GM19438 (cell line): ENCODE results near the gene VMP1.
"Not testable (repeated sequence)": the region's sequence is repeated elsewhere in the genome, so short reads cannot be mapped to it uniquely, and the experiment has no call there.

Experiments
- ATAC-seq: cut with Tn5 transposase; IDR thresholded peaks from one replicate; pipeline ENCODE4 v1.9.1; 2021; ENCODE audit warnings: low read depth; ENCODE audit not compliant: unreplicated experiment

The VMP1 gene

GRCh38 chr17:59802160-59802559 is 94.7 kb downstream of the VMP1 start:
- ATAC-seq: no peak

GRCh38 chr17:59804901-59805465 is 97.5 kb downstream of the VMP1 start:
- ATAC-seq: no peak

GRCh38 chr17:59806322-59806721 is 98.9 kb downstream of the VMP1 start:
- not testable (repeated sequence) for ATAC-seq

GRCh38 chr17:59807892-59808509 is 100.5 kb downstream of the VMP1 start:
- no peak for ATAC-seq

- ATAC-seq: no peak
Observed at GRCh38 chr17:59810894-59811153, 103.4 kb downstream of the VMP1 start.

- ATAC-seq: no peak
Observed at GRCh38 chr17:59811209-59811608, 103.8 kb downstream of the VMP1 start.

- no peak for ATAC-seq
Observed at GRCh38 chr17:59812139-59812538, 104.7 kb downstream of the VMP1 start.

GRCh38 chr17:59814276-59814675 is 106.8 kb downstream of the VMP1 start:
- ATAC-seq: no peak

- ATAC-seq: no peak
Observed at GRCh38 chr17:59814685-59815084, 107.2 kb downstream of the VMP1 start.

- ATAC-seq: no peak
Observed at GRCh38 chr17:59815965-59816364, 108.5 kb downstream of the VMP1 start.

GRCh38 chr17:59825533-59826322 is 118.3 kb downstream of the VMP1 start:
- ATAC-seq: no peak

GRCh38 chr17:59826706-59827453 is 119.4 kb downstream of the VMP1 start:
- ATAC-seq: no peak

GRCh38 chr17:59827721-59828477 is 120.4 kb downstream of the VMP1 start:
- no peak for ATAC-seq

- ATAC-seq: no peak
Observed at GRCh38 chr17:59828478-59828760, 121.0 kb downstream of the VMP1 start.

GRCh38 chr17:59828819-59829216 is 121.4 kb downstream of the VMP1 start:
- not testable (repeated sequence) for ATAC-seq

GRCh38 chr17:59829217-59830006 is 122.0 kb downstream of the VMP1 start:
- peak; percentile 63 for ATAC-seq

GRCh38 chr17:59830007-59830630 is 122.7 kb downstream of the VMP1 start:
- ATAC-seq: no peak

- no peak for ATAC-seq
Observed at GRCh38 chr17:59830846-59831486, 123.5 kb downstream of the VMP1 start.

- no peak for ATAC-seq
Observed at GRCh38 chr17:59832883-59833379, 125.5 kb downstream of the VMP1 start.
